ENCODE results near the gene SULT1A2.
"Not testable (repeated sequence)": the region's sequence is repeated elsewhere in the genome, so short reads cannot be mapped to it uniquely, and the experiment has no call there.

Gene SULT1A2

DNA sequence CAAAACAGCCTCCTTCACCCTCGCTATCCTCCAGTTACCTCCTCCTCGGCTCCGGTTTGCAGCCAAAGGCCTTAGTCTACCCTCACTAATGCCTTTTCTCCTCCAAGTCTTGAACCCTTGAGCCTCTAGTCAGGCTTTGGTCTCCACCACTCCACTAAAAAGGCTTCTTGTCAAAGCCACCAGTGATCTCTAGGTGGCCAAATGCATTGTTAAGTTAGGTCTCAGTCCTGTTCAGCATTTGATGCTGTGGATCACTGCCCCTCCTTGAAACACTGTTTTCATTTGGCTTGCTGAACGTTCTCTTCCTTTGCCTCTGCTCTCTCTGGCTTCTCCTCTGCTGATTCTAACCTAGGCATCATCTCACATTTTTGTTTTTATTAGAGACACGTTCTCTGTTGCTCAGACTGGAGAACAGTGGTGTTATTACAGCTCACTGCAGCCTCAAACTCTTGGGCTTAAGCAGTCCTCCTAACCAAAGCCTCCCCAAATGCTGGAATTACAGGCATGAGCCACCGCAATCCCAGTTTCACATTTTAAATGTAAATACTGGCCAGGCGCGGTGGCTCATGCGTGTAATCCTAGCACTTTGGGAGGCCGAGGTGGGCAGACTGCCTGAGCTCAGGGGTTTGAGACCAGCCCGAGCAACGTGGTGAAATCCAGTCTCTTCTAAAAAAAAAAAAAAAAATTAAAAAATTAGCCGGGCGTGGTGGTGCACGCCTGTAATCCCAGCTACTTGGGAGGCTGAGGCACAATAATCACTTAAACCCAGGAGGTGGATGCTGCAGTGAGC is 42.0 kb downstream of the SULT1A2 start:
- DNase-seq: no peak

DNA sequence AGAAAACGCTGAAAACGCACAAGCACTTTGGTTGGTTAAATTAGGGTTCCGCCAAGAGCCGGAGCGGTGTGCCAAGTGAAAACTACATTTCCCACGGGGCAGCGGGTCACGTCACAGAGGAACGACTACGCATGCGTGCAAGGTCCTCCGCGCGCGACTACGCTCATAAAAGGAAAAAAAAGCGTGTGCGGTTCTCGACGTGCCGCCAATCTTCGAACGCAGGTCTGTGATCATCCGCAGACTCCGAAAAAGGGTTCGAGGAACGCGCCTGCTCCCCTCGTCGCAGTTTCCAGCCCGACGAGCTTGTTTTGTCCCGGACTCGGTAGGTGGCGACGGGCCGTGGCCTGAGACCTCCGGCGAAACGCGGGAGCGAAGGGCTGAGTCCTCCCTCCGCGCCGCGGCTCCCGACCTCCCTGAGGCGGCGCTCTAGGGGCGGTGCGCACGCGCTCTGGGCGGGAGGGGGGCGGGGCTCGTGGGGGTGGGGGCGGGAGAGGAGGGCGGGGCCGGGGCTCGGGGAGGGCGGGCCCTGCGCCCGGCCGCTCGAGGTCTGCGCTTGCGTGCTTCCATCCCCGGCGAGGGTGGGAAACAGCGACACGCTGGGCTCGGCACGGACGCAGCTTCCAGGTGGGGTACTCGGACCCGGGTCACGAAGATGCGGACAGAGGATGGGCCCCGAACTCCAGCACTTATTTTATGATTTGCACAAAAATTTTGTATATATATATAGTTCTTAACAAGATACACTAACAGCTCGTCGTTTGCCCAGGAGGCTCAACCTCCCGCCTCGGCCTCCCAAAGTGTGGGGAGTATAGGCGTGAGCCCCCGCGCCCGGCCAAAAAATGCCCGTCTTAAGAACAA is 42.8 kb downstream of the SULT1A2 start, which contains the start of gene SGF29:
Gene SGF29, plus strand, starts transcription at position 145 of the 858 bp plus-strand sequence. CDS start 27,150 bp downstream, outside the sequence.
- DNase-seq: peak; percentile 95

DNA sequence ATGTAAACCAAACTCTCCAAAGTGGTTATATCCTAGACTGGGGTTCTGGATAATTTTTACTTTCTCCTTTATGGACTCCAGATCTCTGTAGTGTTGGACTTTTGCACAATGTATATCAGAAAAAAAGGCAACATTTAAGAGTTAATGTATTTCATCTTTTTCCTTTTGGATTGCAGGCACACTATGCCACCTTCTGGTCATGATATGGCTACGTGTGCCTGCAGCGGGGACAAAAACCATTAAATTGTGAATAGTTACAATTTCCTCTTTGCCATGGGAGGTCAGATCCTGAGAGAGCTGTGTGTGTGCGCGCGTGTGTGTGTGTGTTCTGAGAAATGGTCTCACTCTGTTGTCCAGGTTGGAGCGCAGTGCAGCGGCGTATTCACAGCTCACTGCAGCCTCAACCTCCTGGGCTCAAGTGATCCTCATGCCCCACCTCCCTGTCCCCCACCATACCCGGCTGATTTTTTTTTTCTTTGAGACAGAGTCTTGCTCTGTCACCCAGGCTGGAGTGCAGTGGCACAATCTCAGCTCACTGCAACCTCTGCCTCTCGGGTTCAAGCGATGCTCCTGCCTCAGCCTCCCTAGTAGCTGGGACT is 47.5 kb downstream of the SULT1A2 start:
- peak; percentile 52 for DNase-seq

DNA sequence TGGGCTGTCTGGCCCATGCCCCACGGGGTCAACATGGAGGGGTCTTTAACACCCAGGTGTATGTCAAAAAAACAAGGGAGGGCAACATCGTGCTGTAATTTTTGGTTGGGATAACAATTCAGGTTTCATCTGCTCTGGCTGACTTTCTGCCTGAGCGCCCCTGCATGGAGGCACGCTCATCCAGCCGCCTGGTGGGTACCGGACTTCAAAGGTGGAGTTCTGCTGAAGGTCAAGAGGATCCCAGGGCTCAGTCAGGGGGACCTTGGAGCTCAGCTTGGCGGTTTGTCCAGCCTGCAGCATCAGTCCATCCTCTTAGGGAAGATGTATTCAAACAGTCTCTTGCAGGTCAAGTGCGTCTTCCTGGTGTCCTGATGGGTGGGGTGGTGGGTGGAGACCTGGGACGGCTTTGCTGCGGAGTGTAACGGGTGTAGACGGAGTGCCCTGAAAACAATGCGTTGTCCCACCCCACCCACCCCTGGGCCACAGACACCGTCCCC is 48.5 kb downstream of the SULT1A2 start:
- DNase-seq: no peak

DNA sequence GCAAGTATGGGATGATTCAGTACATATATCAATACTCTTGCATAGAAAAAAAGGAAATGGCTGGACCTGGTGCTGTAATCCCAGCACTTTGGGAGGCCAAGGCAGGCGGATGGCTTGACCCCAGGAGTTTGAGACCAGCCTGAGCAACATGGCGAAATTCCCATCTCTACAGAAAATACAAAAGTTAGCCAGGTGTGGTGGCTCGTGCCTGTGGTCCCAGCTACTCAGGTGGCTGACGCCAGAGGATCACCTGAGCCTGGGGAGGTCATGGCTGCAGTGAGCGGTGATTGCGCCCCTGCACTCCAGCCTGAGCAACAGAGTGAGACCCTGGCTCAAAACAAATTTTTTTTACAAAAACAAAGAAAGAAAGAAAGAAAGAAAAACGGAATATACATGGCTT is 50.2 kb downstream of the SULT1A2 start:
- no peak for DNase-seq

DNA sequence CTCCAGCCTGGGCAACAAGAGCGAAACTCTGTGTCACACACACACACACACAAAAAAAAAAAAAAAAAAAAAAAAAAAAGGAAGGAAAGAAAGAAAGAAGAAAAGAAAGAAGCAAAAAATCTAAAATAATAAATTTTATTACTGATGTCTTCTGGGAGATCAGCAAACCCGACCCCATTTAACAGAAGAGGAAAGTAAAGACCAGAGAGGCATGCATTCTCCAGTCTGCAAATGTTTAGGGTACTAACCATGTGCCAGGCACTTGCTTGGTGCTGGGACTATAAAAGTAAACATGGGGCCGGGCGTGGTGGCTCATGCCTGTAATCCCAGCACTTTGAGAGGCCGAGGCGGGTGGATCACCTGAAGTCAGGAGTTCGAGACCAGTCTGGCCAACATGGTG is 50.9 kb downstream of the SULT1A2 start:
- not testable (repeated sequence) for DNase-seq

DNA sequence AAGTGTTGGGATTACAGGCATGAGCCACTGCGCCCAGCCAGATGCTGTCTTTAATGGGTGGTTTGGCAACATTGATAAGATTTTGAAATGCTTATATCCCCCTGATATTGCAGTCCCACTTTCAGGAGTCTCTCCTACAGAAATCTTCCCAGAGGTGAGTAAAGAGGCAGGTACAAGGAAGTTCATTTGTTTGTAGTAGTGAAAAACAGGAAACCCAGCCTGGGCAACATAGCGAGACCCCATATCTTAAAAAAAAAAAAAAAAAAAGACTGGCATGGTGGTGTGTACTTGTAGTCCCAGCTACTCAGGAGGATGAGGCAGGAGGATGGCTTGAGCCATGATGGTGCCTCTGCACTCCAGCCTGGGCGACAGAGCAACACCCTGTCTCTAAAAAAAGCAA is 51.9 kb downstream of the SULT1A2 start:
- no peak for DNase-seq

DNA sequence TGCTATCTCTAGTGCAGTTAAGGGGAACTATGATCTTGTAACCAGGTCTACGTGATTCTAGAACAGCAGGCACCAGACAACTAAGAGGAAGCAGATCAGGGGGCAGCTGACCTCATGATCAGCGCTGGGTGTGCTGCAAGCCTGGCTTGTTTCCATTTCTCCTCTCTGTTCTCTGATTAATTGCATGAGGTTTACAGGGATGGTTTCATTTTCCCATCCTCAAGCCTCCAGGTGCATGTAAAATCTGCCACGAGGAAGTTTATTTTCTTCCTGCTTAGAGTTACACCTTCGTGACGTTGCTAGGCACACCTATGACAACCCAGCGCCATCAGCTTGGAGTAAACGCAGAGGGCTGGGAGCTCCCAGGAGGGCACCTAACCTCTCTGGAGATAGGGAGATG is 53.8 kb downstream of the SULT1A2 start:
- DNase-seq: peak; percentile 8

DNA sequence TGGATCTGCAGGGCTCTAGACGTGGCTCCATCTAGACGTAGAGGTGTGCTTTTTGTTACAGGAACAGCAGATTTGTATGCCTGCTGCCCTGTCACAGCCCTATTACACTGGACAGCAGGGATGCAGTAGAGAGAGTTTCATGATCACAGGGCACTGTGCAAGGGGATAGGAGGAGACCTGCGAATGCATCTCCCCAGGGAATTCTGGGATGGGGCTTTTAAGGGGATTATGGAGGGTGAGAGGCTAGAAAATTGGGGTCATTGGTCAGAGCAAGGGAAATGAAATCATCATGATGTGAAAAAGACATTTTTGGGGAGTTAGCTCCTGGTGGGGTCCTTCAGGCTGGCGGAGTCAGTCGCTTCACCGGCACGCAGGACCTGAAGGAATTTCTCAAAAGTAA is 54.2 kb downstream of the SULT1A2 start:
- no peak for DNase-seq
